ENCODE data around the gene FTSJ1. TPM values are rescaled to one million over a fixed set of nuclear protein-coding genes. Genes with fewer than 3 reads are reported as not detected.

Gene FTSJ1
- total and polyA plus RNA-seq, 2 experiments from 2014 or later: 42.8 to 76.3 TPM

DNA sequence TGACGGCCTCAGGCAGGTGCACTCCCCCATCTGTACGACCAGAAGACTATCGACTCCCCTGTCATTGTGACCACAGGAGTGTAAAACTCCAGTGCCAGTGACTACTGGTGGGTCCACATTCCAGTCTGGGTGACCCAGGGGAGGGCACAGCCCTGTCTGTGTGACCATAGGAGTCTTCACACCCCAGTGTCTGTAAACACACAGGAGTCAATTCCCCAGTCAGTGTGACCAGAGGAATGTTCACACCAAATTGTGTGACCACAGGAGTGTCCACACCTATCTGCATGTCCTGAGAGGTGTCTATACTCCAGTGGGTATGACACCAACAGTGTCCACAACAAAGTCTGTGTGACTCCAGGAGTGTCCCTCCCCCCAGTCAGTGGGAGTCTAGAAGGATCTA is 12.0 kb downstream of the FTSJ1 start:
- Histone ChIP-seq H3F3A (replicated peaks; ENCODE audit: low read depth) (no peaks in the 10 kb centered on the region), H3K79me2 (replicated peaks; ENCODE audit: insufficient read depth) (no peaks in the 10 kb centered on the region), H3K4me2 (no peak overlapping the region), H3K4me1 (ENCODE audit: insufficient read depth) (no peaks in the 10 kb centered on the region), H3K36me3 (ENCODE audit: insufficient read depth) (peaks cover 1% of the 10 kb centered on the region; the same call in 1 of the 2 replicates), H4K20me1 (replicated peaks; ENCODE audit: insufficient read depth) (no peaks in the 10 kb centered on the region), H3K27ac (ENCODE audit: low read depth) (no peak overlapping the region), H2AFZ (no peak overlapping the region), H3K9me2 (ENCODE audit: insufficient read depth) (no peaks in the 10 kb centered on the region), H3K4me3 (no peak overlapping the region), H3K27me3 (ENCODE audit: insufficient read depth) (no peaks in the 10 kb centered on the region)
- H3K27ac Mint-ChIP-seq: no peak overlapping the region
- no peaks in the 10 kb centered on the region for H3K9me3 Mint-ChIP-seq
- H3K4me3 Mint-ChIP-seq: no peak overlapping the region
- DNase-seq (ENCODE audit: low spot score): no peak
- no peak for ATAC-seq
- H3K27me3 Mint-ChIP-seq (ENCODE audit: insufficient read depth, low read depth, poor library complexity): no peaks in the 10 kb centered on the region
- H3K36me3 Mint-ChIP-seq (ENCODE audit: low read depth): peaks cover 10% of the 10 kb centered on the region; the same call in 2 of the 3 replicates
- TF ChIP-seq NANOG (IDR thresholded peaks at IDR 0.05; ENCODE audit: borderline replicate concordance): no peak
- H3K4me1 Mint-ChIP-seq: no peaks in the 10 kb centered on the region

DNA sequence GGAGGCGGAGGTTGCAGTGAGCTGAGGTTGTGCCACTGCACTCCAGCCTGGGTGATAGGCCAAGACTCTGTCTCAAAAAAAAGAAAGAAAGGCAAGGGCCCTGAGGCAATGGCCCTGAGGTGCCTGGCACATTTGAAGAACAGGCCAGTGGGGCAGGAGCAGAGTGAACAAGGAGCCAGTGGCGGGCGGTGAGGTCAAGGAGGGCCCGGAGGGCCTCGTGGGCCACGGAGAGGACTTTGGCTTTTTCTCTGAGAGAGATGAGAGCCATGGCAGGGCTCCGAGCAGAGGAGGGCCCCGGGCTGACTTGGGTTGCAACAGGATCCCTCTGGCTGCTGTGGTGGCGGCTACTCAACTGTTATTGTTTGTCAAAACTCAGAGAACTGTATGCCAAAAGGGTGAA is 13.3 kb downstream of the FTSJ1 start:
- Mint-ChIP-seq H3K9me3 (no peaks in the 10 kb centered on the region), H3K4me1 (no peaks in the 10 kb centered on the region), H3K27ac (no peak overlapping the region), H3K27me3 (ENCODE audit: insufficient read depth, low read depth, poor library complexity) (no peaks in the 10 kb centered on the region), H3K4me3 (no peak overlapping the region), H3K36me3 (ENCODE audit: low read depth) (peaks cover 4% of the 10 kb centered on the region; the same call in 1 of the 3 replicates)
- DNase-seq (ENCODE audit: low spot score): no peak
- no peak overlapping the region for H2AFZ ChIP-seq
- H3K36me3 ChIP-seq (ENCODE audit: insufficient read depth): no peaks in the 10 kb centered on the region
- no peak overlapping the region for H3K4me3 ChIP-seq
- no peaks in the 10 kb centered on the region for H3K9me2 ChIP-seq (ENCODE audit: insufficient read depth)
- H3F3A ChIP-seq (replicated peaks; ENCODE audit: low read depth): no peaks in the 10 kb centered on the region
- H3K4me1 ChIP-seq (ENCODE audit: insufficient read depth): no peaks in the 10 kb centered on the region
- no peaks in the 10 kb centered on the region for H3K27me3 ChIP-seq (ENCODE audit: insufficient read depth)
- no peak for ATAC-seq
- H4K20me1 ChIP-seq (replicated peaks; ENCODE audit: insufficient read depth): no peaks in the 10 kb centered on the region
- no peaks in the 10 kb centered on the region for H3K79me2 ChIP-seq (replicated peaks; ENCODE audit: insufficient read depth)
- no peak overlapping the region for H3K27ac ChIP-seq (ENCODE audit: low read depth)
- no peak overlapping the region for H3K4me2 ChIP-seq
- TF ChIP-seq STAT1 (IDR thresholded peaks at IDR 0.05; ENCODE audit: unreplicated experiment): no peak
- no peak for TF ChIP-seq ZNF114 (CRISPR knock-in tag; IDR thresholded peaks at IDR 0.05)
- TF ChIP-seq, protein P1, sequence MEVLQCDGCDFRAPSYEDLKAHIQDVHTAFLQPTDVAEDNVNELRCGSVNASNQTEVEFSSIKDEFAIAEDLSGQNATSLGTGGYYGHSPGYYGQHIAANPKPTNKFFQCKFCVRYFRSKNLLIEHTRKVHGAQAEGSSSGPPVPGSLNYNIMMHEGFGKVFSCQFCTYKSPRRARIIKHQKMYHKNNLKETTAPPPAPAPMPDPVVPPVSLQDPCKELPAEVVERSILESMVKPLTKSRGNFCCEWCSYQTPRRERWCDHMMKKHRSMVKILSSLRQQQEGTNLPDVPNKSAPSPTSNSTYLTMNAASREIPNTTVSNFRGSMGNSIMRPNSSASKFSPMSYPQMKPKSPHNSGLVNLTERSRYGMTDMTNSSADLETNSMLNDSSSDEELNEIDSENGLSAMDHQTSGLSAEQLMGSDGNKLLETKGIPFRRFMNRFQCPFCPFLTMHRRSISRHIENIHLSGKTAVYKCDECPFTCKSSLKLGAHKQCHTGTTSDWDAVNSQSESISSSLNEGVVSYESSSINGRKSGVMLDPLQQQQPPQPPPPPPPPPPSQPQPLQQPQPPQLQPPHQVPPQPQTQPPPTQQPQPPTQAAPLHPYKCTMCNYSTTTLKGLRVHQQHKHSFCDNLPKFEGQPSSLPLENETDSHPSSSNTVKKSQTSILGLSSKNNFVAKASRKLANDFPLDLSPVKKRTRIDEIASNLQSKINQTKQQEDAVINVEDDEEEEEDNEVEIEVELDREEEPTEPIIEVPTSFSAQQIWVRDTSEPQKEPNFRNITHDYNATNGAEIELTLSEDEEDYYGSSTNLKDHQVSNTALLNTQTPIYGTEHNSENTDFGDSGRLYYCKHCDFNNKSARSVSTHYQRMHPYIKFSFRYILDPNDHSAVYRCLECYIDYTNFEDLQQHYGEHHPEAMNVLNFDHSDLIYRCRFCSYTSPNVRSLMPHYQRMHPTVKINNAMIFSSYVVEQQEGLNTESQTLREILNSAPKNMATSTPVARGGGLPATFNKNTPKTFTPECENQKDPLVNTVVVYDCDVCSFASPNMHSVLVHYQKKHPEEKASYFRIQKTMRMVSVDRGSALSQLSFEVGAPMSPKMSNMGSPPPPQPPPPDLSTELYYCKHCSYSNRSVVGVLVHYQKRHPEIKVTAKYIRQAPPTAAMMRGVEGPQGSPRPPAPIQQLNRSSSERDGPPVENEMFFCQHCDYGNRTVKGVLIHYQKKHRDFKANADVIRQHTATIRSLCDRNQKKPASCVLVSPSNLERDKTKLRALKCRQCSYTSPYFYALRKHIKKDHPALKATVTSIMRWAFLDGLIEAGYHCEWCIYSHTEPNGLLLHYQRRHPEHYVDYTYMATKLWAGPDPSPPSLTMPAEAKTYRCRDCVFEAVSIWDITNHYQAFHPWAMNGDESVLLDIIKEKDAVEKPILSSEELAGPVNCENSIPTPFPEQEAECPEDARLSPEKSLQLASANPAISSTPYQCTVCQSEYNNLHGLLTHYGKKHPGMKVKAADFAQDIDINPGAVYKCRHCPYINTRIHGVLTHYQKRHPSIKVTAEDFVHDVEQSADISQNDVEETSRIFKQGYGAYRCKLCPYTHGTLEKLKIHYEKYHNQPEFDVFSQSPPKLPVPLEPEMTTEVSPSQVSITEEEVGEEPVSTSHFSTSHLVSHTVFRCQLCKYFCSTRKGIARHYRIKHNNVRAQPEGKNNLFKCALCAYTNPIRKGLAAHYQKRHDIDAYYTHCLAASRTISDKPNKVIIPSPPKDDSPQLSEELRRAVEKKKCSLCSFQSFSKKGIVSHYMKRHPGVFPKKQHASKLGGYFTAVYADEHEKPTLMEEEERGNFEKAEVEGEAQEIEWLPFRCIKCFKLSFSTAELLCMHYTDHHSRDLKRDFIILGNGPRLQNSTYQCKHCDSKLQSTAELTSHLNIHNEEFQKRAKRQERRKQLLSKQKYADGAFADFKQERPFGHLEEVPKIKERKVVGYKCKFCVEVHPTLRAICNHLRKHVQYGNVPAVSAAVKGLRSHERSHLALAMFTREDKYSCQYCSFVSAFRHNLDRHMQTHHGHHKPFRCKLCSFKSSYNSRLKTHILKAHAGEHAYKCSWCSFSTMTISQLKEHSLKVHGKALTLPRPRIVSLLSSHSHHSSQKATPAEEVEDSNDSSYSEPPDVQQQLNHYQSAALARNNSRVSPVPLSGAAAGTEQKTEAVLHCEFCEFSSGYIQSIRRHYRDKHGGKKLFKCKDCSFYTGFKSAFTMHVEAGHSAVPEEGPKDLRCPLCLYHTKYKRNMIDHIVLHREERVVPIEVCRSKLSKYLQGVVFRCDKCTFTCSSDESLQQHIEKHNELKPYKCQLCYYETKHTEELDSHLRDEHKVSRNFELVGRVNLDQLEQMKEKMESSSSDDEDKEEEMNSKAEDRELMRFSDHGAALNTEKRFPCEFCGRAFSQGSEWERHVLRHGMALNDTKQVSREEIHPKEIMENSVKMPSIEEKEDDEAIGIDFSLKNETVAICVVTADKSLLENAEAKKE (CRISPR knock-in tag; IDR thresholded peaks at IDR 0.05): no peak
- no peak for TF ChIP-seq ZNF331 (CRISPR knock-in tag; IDR thresholded peaks at IDR 0.05; ENCODE audit: low read depth)
- TF ChIP-seq, protein P2, sequence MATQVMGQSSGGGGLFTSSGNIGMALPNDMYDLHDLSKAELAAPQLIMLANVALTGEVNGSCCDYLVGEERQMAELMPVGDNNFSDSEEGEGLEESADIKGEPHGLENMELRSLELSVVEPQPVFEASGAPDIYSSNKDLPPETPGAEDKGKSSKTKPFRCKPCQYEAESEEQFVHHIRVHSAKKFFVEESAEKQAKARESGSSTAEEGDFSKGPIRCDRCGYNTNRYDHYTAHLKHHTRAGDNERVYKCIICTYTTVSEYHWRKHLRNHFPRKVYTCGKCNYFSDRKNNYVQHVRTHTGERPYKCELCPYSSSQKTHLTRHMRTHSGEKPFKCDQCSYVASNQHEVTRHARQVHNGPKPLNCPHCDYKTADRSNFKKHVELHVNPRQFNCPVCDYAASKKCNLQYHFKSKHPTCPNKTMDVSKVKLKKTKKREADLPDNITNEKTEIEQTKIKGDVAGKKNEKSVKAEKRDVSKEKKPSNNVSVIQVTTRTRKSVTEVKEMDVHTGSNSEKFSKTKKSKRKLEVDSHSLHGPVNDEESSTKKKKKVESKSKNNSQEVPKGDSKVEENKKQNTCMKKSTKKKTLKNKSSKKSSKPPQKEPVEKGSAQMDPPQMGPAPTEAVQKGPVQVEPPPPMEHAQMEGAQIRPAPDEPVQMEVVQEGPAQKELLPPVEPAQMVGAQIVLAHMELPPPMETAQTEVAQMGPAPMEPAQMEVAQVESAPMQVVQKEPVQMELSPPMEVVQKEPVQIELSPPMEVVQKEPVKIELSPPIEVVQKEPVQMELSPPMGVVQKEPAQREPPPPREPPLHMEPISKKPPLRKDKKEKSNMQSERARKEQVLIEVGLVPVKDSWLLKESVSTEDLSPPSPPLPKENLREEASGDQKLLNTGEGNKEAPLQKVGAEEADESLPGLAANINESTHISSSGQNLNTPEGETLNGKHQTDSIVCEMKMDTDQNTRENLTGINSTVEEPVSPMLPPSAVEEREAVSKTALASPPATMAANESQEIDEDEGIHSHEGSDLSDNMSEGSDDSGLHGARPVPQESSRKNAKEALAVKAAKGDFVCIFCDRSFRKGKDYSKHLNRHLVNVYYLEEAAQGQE (IDR thresholded peaks at IDR 0.05; ENCODE audit: unreplicated experiment): no peak
- TF ChIP-seq NANOG (IDR thresholded peaks at IDR 0.05; ENCODE audit: borderline replicate concordance): no peak
- TF ChIP-seq CREB1 (CRISPR knock-in tag; IDR thresholded peaks at IDR 0.05; ENCODE audit: low read depth): no peak
- no peak for TF ChIP-seq CTCF (conservative IDR thresholded peaks at IDR 0.05; ENCODE audit: low read depth in 2 of 2)
- TF ChIP-seq JUNB (IDR thresholded peaks at IDR 0.05; ENCODE audit: unreplicated experiment): no peak
- no peak for TF ChIP-seq POLR2AphosphoS5 (IDR thresholded peaks at IDR 0.05; ENCODE audit: low read depth)
- TF ChIP-seq EZH2phosphoT487 (IDR thresholded peaks at IDR 0.05; ENCODE audit: unreplicated experiment): no peak
